ENCODE data around the gene KPNA4.

Gene KPNA4

GRCh38 chr3:160576621-160577020, 11.2 kb upstream of the KPNA4 start:
- TF ChIP-seq GLIS3 (CRISPR knock-in tag; IDR thresholded peaks at IDR 0.05): no peak
- no peak for TF ChIP-seq ZNF70 (CRISPR knock-in tag; IDR thresholded peaks at IDR 0.05)
- no peak for TF ChIP-seq CSRNP3 (CRISPR knock-in tag; IDR thresholded peaks at IDR 0.05)
- no peak for TF ChIP-seq ISL1 (CRISPR knock-in tag; IDR thresholded peaks at IDR 0.05)
- no peak for TF ChIP-seq PATZ1 (CRISPR knock-in tag; IDR thresholded peaks at IDR 0.05; ENCODE audit: borderline replicate concordance)
- no peak for TF ChIP-seq TOX (CRISPR knock-in tag; IDR thresholded peaks at IDR 0.05; ENCODE audit: borderline replicate concordance)
- TF ChIP-seq SNAI2 (CRISPR knock-in tag; IDR thresholded peaks at IDR 0.05): no peak
- TF ChIP-seq TCF4 (CRISPR knock-in tag; IDR thresholded peaks at IDR 0.05; ENCODE audit: borderline replicate concordance): no peak
- no peak for TF ChIP-seq TSHZ2 (CRISPR knock-in tag; IDR thresholded peaks at IDR 0.05)
- TF ChIP-seq OSR1 (CRISPR knock-in tag; IDR thresholded peaks at IDR 0.05): no peak
- TF ChIP-seq BACH2 (CRISPR knock-in tag; IDR thresholded peaks at IDR 0.05; ENCODE audit: borderline replicate concordance): no peak
- no peak for TF ChIP-seq CSDC2 (CRISPR knock-in tag; IDR thresholded peaks at IDR 0.05)
- TF ChIP-seq CREB5 (CRISPR knock-in tag; IDR thresholded peaks at IDR 0.05; ENCODE audit: low read depth): no peak
- TF ChIP-seq RARB (CRISPR knock-in tag; IDR thresholded peaks at IDR 0.05): no peak
- no peak for TF ChIP-seq ARNTL (CRISPR knock-in tag; IDR thresholded peaks at IDR 0.05; ENCODE audit: borderline replicate concordance, low read depth)
- no peak for TF ChIP-seq PPARA (CRISPR knock-in tag; IDR thresholded peaks at IDR 0.05; ENCODE audit: borderline replicate concordance)
- no peak for TF ChIP-seq ZFP3 (CRISPR knock-in tag; IDR thresholded peaks at IDR 0.05)
- no peak for TF ChIP-seq ZNF8 (CRISPR knock-in tag; IDR thresholded peaks at IDR 0.05)
- TF ChIP-seq ZFP30 (CRISPR knock-in tag; IDR thresholded peaks at IDR 0.05): no peak
- no peak for ATAC-seq

GRCh38 chr3:160575589-160575988, 10.2 kb upstream of the KPNA4 start:
- no peak for ATAC-seq
- TF ChIP-seq ZNF70 (CRISPR knock-in tag; IDR thresholded peaks at IDR 0.05) (no peak), ISL1 (CRISPR knock-in tag; IDR thresholded peaks at IDR 0.05) (no peak), CREB5 (CRISPR knock-in tag; IDR thresholded peaks at IDR 0.05; ENCODE audit: low read depth) (no peak), CSRNP3 (CRISPR knock-in tag; IDR thresholded peaks at IDR 0.05) (no peak), PATZ1 (CRISPR knock-in tag; IDR thresholded peaks at IDR 0.05; ENCODE audit: borderline replicate concordance) (no peak), SNAI2 (CRISPR knock-in tag; IDR thresholded peaks at IDR 0.05) (no peak), PPARA (CRISPR knock-in tag; IDR thresholded peaks at IDR 0.05; ENCODE audit: borderline replicate concordance) (no peak), POU6F1 (CRISPR knock-in tag; IDR thresholded peaks at IDR 0.05; ENCODE audit: borderline replicate concordance, low read depth) (no peak), TOX (CRISPR knock-in tag; IDR thresholded peaks at IDR 0.05; ENCODE audit: borderline replicate concordance) (no peak), ZC3H10 (CRISPR knock-in tag; IDR thresholded peaks at IDR 0.05) (no peak), ZFP30 (CRISPR knock-in tag; IDR thresholded peaks at IDR 0.05) (no peak), TSHZ2 (CRISPR knock-in tag; IDR thresholded peaks at IDR 0.05) (no peak), ZNF565 (CRISPR knock-in tag; conservative IDR thresholded peaks at IDR 0.05; ENCODE audit: low read depth) (no peak), GLIS3 (CRISPR knock-in tag; IDR thresholded peaks at IDR 0.05) (no peak)

Data from SK-N-SH treated with all-trans-retinoic acid at 6 μM for 48 hours (cell line).